ENCODE measurements around the gene VSIG4. TPM values are rescaled to one million over a fixed set of nuclear protein-coding genes. Genes with fewer than 3 reads are reported as not detected.
"Not testable (repeated sequence)": the region's sequence is repeated elsewhere in the genome, so short reads cannot be mapped to it uniquely, and the experiment has no call there.

Gene VSIG4
- not detected in 2 replicates for total RNA-seq

GRCh38 chrX:66039944-66040343 lies at the start of gene VSIG4:
VSIG4 (minus strand) TSS chrX:66040080; CDS start chrX:66039998, 82 bp downstream.
- intact Hi-C loops (cut with micrococcal nuclease): loop anchor here (10.0 kb wide), 1 partner anchor 65 kb away; no protein-coding TSS in a partner anchor

GRCh38 chrX:66076801-66077200 lies 36.9 kb upstream of the VSIG4 start:
- intact Hi-C loops (cut with micrococcal nuclease): no loop called here

GRCh38 chrX:66074920-66075879 lies 35.3 kb upstream of the VSIG4 start:
- intact Hi-C loops (cut with micrococcal nuclease): no loop called here

GRCh38 chrX:66071126-66071525 lies 31.2 kb upstream of the VSIG4 start:
- intact Hi-C loops (cut with micrococcal nuclease): no loop called here

DNA sequence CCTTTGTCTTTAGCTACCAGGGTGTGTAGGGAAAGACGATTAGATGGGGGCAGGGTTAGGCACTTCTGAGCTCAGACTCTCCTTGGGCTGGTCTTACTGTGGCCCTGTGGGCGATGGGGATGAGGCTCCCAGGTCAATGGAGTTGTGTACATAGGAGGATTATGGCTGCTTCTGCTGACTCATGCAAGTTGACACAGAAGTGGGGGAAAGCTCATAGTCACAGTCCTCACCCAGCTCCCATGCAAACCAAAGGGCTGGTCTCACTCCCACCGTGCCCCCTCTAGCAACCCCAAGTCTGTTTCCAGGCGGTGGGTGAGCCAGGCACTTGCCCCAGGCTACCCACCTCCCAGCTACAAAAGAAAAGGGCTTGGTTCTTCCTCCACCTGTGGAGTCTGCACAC lies 24.4 kb upstream of the VSIG4 start:
- intact Hi-C loops (cut with micrococcal nuclease): no loop called here

- intact Hi-C loops (cut with micrococcal nuclease): not testable (repeated sequence)
Observed at GRCh38 chrX:66057019-66057418, 17.1 kb upstream of the VSIG4 start.

GRCh38 chrX:66054978-66055377 lies 15.1 kb upstream of the VSIG4 start:
- intact Hi-C loops (cut with micrococcal nuclease): no loop called here

- intact Hi-C loops (cut with micrococcal nuclease): no loop called here
Observed at GRCh38 chrX:66053414-66053813, 13.5 kb upstream of the VSIG4 start.

DNA sequence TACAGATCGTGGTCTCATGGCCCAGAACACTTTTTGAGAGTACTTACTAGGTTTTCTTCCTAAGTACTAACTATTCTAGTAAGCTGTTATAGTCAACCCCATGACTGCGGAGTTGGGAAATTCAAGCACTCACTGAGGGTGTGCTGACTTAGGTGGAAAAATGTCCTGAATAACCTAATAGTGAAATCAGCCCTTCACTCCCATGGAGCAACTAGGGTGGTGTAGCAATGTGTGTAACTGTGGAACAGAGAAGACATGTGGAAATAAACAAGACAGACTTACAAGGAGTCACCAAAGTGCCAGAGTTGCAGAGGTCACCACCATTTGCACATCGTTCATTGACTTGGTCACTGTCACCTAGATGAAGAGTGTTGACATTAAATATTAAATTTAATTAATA lies 12.1 kb upstream of the VSIG4 start:
- intact Hi-C loops (cut with micrococcal nuclease): no loop called here

DNA sequence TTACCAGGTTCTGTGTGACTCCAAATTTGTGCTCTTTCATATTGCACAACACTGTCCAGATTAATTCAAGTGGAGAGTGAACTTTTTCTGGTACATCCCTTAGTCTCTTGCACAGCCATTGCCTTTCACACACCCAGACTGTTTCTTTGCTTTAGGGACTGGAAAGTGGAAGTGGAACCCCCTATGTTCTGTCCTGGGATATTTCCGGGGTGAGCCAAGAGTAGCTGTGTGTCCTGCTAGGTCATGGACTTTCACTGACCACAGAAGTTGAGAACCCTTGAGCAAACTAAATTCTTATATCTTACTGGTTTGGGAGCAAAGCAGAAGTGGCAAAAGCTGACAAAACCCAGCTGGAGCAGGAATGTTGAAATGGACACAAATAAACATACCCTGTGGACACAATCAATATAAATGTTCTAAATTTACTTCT lies 10.3 kb upstream of the VSIG4 start:
- intact Hi-C loops (cut with micrococcal nuclease): no loop called here

DNA sequence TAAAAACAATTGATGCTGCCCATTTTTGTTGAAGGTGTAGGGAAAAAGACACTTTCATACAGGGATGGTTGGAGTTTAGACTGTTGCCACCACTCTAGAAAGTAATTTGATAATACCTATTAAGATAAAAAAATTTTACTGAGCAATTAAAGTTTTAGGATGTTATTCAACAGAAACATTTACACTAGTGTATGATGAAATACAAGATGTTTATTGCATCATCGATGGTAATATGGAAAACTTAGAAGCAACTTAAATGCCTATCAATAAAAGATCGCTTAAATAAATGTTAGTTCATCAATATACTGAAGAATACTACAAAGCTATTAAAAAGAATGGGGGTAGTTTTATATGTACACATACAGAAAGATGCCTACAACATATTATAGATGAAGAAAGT lies 9.2 kb upstream of the VSIG4 start:
- intact Hi-C loops (cut with micrococcal nuclease): loop anchor here (10.0 kb wide), 1 partner anchor 56 kb away; no protein-coding TSS in a partner anchor

DNA sequence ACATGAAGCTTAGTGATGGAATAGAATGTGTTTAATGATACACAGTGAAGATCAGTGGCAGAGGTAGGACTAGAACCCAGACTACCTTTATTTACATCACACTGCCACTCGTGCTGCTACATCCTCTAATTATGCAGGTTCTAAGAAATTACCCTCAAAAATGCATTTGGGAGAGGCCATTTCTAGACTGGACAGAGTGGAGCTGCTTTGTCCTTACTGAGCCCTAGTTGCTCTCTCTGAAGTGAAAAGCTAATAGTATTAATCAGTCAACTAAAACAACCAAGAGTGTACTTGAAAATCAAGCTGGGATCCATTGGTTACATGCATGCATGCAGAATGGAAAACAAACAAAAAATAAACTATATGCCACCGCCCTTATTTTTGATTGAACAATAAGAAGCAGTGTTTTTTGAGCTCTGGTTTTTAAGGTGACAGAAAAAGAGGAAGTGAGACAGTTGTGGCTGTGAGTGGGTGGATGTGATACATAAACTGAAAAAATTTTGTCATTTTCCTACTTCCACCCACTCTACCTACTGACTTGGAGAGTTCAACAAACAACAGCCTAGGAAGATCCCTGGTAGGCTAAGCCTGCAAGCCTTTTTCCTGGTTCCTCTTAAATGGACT lies 6.8 kb upstream of the VSIG4 start:
- intact Hi-C loops (cut with micrococcal nuclease): loop anchor here (10.0 kb wide), 1 partner anchor 58 kb away; no protein-coding TSS in a partner anchor

GRCh38 chrX:66045894-66046293 lies 6.0 kb upstream of the VSIG4 start:
- intact Hi-C loops (cut with micrococcal nuclease): loop anchor here (10.0 kb wide), 1 partner anchor 59 kb away; no protein-coding TSS in a partner anchor

DNA sequence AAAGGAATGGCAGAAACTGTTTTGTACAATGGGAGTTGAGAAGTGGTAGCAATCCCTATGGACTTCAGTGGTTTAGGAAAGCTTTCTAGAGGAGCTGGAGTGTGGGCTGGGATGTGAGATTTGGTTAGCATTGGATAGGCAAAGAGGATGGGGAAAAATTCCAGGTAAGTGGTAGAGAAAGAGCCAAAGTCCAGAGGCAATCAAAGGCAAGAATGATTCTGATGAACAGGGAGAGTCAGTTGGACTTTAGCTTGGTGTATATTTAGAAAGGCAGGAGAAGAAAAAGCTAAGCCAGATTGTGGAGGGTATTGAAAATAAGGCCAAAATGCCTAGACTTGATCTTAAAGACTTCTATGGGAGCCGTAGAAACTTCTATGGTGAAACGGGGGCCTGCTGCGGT lies 3.7 kb upstream of the VSIG4 start:
- intact Hi-C loops (cut with micrococcal nuclease): loop anchor here (10.0 kb wide), 1 partner anchor 61 kb away; no protein-coding TSS in a partner anchor

- intact Hi-C loops (cut with micrococcal nuclease): loop anchor here (10.0 kb wide), 1 partner anchor 62 kb away; no protein-coding TSS in a partner anchor
Observed at GRCh38 chrX:66042307-66043077, 2.6 kb upstream of the VSIG4 start.

DNA sequence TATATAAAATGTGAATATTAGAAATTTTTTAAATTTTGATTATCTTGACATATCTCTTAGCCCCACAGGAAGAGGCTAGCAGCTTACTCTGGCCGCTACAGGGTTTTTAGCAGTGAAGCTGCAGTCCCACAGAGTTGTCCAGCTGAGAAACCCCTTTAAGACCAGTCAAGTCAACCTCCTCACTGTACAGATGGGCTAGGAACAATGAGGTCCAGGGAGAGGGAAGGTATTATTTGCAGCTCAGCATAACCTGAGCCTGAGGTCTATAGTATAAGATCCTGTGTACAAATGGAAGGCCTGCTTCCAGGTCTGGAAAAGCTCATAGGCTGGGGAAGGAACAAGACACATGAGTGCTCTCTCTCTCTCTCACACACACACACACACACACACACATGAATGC lies 1.8 kb downstream of the VSIG4 start:
- intact Hi-C loops (cut with micrococcal nuclease): no loop called here

- intact Hi-C loops (cut with micrococcal nuclease): no loop called here
Observed at GRCh38 chrX:66036231-66036630, 3.6 kb downstream of the VSIG4 start.

GRCh38 chrX:66035667-66036066 lies 4.2 kb downstream of the VSIG4 start:
- intact Hi-C loops (cut with micrococcal nuclease): no loop called here

DNA sequence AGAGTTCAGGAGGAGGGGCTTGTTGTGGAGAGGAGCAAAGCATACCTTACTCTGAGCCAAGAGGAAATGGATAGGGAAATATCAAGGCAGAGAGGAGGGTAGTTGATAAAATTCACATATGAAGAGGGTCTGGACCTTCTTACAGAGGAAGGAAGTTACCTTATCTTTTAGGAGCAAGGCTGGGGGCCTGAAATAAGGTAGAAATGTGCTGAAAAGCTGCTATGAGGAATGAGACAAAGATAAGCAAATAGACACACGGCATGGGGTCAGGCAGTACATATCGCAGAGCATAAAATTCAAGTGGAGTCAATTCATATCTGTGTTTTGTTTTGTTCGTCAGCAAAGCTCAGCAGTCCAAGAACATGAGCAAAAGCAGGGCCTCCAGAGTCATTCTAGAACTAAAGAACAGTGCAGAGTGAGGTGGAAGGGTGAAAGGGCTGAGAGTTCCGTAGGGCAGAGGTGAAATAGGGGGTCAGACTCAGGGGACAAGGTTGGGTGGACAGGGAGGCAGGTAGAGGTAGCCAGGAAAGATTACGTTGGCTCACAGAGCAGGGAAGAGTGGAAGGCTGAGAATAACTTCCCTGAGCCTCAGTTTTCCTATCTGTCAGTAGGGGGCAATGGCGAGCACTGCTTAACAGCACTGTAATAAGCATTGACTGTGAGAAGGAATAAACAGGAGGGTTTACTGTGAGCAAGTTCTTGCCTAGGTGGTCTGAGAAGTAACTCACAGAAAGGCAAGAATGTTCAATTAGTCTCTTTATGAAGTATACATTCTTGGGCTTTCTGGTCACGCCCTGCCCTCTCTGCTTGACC lies 9.2 kb downstream of the VSIG4 start:
- intact Hi-C loops (cut with micrococcal nuclease): loop anchor here (5.0 kb wide), 1 partner anchor 448 kb away; no protein-coding TSS in a partner anchor

DNA sequence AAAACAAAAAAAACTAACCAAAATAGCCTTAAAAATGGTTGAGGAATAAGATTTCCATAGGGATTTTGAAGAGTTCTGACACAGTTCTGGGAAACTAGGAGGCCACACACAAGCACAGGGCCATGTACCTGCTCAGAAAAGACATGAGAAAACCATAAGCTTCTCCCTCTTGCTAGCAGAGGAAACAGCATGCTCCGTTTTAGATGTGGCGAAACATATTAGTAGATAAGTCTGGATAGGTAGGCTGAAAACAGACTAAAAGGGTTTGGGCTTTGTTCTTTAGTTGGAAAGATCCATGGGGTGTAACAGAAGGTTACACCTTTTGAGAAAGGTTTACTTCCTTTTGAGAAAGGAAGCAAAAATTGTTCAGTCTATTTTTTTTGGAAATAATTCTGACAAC lies 10.9 kb downstream of the VSIG4 start:
- intact Hi-C loops (cut with micrococcal nuclease): no loop called here

Measured in T-helper 2 cell treated with Interferon-gamma antibody and Interleukin-4, amounts not matched to agents 100 ng/mL and 5 ng/mL, for 36 hours (primary cell).